Pancreas (tissue), 10 donors: ENCODE data around the gene RFX6. TPM values are rescaled to one million over a fixed set of nuclear protein-coding genes. Genes with fewer than 3 reads are reported as not detected.
A peak's percentile ranks its signal among the peaks of the same experiment; 100 is the strongest.

Source experiments
- ATAC-seq, 4 donors: fragments of 200-7000 bp; cut with Tn5 transposase; one replicate each; pipeline versions ENCODE4 v1.8.0 to v1.9.1; 2020; ENCODE audit warnings: mild to moderate bottlenecking in 4 of 4, moderate library complexity in 4 of 4
- DNase-seq, 6 donors: peaks; one replicate each; pipeline ENCODE4 v3.0.0-alpha.2; 2020
- FAIRE-seq: peaks from 2 replicates; lab custom pipeline; 2012; peaks lifted over from hg19 to GRCh38; lab: Jason Lieb, UNC
- H3K27ac ChIP-seq, 4 donors: fragments of 200-600 bp; sonication (generic); 1 replicate in 3 of 4; 2 replicates in 1 of 4; pipeline versions ENCODE4 v1.5.0 to v1.8.0; 2020
- H3K27me3 ChIP-seq, 4 donors: fragments of 200-600 bp; one replicate each; pipeline ENCODE4 v1.8.0; 2021
- H3K36me3 ChIP-seq, 3 donors: fragments of 200-600 bp; sonication (generic) in 1 of 3; one replicate each; pipeline versions ENCODE4 v1.5.0 to v1.8.0; 2020 to 2021
- H3K4me1 ChIP-seq, 3 donors: fragments of 200-600 bp; one replicate each; pipeline ENCODE4 v1.8.0; 2021
- H3K4me3 ChIP-seq, 4 donors: fragments of 200-600 bp; sonication (generic) in 2 of 4; one replicate each; pipeline versions ENCODE4 v1.5.0 to v1.8.0; 2020 to 2021
- H3K9me3 ChIP-seq, 4 donors: fragments of 200-600 bp; one replicate each; pipeline ENCODE4 v1.8.0; 2021
- WGBS, 2 donors: extraction: QIAGEN DNeasy Blood & Tissue Kit; methylation state at CpG; one replicate each; pipeline ENCODE4 v1.1.7; 2013; 5-methylcytosine and 5-hydroxymethylcytosine counted together
- intact Hi-C, 3 donors: fragments of 100-400 bp; cut with DNase I; formaldehyde crosslinking; loops; one replicate each; pipeline versions ENCODE4 v1.11.1 to v1.14.2; 2022
- polyA plus RNA-seq, 2 donors: library from polyadenylated mRNA; stranded (reverse); fragments of 200-250 nt; gene quantifications; one replicate each; pipeline ENCODE4 v1.2.3, GENCODE V29; 2013
- total RNA-seq, 6 donors: library from RNA; stranded (reverse); fragmentation: NEBNext Ultra II Directional in 4 of 6; extraction: Animal tissue kit (Norgen Biotek cat#: 25700) in 4 of 6; gene quantifications; one replicate each; pipeline versions ENCODE4 v1.2.1 to v1.2.4, GENCODE V29; 2021 to 2023
- TF ChIP-seq, protein P1 (sequence below), 4 donors: fragments of 200-600 bp; sonication (generic) in 3 of 4; IDR thresholded peaks; one replicate each; pipeline versions ENCODE4 v1.5.0 to v1.8.0; 2021; ENCODE audit warnings: antibody characterized with exemption in 4 of 4
- donor health status: healthy with polysubstance abuse.
- donor health status: DM: no; HTN: no; CAD: no; lungs with moderate emphysema.
- donor health status: DM: no; HTN: no; CAD: no.
- donor health status: control.
- donor health status: control.
- donor health status: Bipolar disorder and iron deficiency.
- donor health status: DM: yes; HTN: yes; CAD: no.
- donor health status: DM: no; HTN: no; CAD: no.
- donor health status: DM: no; HTN: no; CAD: no.
- donor health status: DM: yes; HTN: yes; CAD: no.

RFX6 gene
- total and polyA plus RNA-seq, 8 donors: 0.51 to 20.8 (median 2.3) TPM

DNA sequence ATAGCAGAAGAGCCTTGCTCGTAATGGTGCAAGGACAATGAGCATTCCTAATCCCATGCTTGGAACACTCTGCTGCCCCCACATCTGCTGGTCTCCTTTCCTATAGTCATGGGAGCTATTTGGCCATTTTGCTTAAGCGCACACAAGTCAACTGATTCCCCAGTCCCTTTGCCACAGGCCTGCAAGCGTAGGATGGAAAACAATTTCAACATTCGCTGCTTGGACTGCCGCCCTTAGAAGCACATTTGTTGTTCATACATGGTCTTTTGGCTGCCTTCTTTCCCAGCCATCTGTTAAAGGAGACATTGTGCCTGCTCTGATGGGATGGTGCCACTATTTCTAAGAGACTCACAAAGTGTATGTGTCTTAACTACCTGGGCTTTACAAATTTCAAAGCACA, 96.9 kb downstream of the RFX6 start:
- no peak for FAIRE-seq
- intact Hi-C loops: no loop called here
- DNase-seq: no peak

DNA sequence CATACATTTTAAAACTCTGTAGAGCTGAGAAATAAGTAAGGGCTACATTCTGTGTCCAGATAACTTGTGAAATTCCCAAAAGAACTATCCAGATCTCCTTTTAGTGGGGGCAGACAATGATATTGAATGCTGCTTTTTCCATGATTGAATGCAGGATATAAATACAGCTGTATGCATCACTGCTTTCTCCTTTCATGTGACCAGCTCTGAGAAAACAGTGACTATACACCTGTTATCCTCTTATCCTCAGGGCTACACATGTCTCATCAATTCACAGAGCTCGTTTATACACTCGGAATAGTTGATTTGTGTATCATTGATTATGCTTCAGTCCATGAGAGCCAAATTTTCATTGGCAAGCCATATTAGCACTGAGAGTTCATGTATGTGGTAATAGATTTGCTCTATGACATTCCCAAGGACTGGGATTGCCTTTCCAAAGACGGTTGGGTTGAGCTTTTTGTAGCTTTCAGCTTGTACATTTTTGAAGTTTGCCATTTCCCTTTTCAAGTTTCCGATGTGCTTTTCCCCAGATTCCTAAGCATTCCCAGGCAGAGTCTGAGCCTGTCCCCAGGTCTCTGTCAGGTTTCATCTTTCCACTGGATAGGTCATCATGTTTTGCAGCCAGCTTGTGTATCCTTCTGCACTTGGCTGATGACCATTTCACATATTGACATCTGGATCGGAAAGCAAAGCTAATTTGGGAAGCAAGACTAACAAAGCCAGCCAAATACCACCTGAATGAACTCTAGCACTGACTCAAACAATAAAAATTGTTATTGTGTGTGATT, 97.7 kb downstream of the RFX6 start:
- Histone ChIP-seq H3K36me3 (no peaks in the 10 kb centered on the region), H3K9me3 (no peaks in the 10 kb centered on the region), H3K27ac (no peak overlapping the region), H3K27me3 (peaks cover 0 to 9% (median 1%) of the 10 kb centered on the region in 4 donors), H3K4me3 (no peak overlapping the region), H3K4me1 (no peaks in the 10 kb centered on the region)
- intact Hi-C loops: no loop called here
- no peak for DNase-seq
- no peak for ATAC-seq
- WGBS, 2 donors: 31 to 34% methylated on average over 5 of the region's 5 CpGs
- TF ChIP-seq, protein P1, sequence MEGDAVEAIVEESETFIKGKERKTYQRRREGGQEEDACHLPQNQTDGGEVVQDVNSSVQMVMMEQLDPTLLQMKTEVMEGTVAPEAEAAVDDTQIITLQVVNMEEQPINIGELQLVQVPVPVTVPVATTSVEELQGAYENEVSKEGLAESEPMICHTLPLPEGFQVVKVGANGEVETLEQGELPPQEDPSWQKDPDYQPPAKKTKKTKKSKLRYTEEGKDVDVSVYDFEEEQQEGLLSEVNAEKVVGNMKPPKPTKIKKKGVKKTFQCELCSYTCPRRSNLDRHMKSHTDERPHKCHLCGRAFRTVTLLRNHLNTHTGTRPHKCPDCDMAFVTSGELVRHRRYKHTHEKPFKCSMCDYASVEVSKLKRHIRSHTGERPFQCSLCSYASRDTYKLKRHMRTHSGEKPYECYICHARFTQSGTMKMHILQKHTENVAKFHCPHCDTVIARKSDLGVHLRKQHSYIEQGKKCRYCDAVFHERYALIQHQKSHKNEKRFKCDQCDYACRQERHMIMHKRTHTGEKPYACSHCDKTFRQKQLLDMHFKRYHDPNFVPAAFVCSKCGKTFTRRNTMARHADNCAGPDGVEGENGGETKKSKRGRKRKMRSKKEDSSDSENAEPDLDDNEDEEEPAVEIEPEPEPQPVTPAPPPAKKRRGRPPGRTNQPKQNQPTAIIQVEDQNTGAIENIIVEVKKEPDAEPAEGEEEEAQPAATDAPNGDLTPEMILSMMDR (IDR thresholded peaks at IDR 0.05): no peak
- no peak for FAIRE-seq

More for the DNA sequence above, 96.9 kb downstream of the RFX6 start:
- H3K27ac ChIP-seq: no peak overlapping the region
- H3K9me3 ChIP-seq: no peaks in the 10 kb centered on the region
- no peak for ATAC-seq
- no peaks in the 10 kb centered on the region for H3K4me1 ChIP-seq
- no peak overlapping the region for H3K4me3 ChIP-seq
- TF ChIP-seq, protein P1 (IDR thresholded peaks at IDR 0.05): no peak
- H3K36me3 ChIP-seq: no peaks in the 10 kb centered on the region
- H3K27me3 ChIP-seq: peaks cover 0 to 6% (median under 1%) of the 10 kb centered on the region in 4 donors
- WGBS, 2 donors: 61 to 71% methylated on average over 5 of the region's 5 CpGs

DNA sequence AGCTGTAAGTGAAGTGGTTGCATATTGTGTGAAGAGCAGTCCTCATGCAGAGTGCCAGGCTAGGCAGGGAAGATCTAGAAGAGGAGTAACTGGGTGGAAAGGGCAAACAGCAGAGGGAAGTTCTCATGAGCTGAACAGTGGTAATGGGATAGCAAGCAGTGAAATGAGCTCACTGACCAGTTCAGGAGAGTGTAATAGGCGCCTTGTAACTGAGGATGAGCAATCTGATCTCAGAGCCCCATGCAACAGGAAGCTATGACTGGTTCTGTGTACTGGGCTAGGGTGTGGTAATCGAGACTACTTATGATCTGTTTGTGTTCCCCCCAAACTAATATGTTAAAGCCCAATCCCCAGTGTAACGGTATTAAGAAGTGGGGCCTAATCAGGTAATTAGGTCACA, 98.6 kb downstream of the RFX6 start:
- Histone ChIP-seq H3K27ac (no peak overlapping the region), H3K4me3 (no peak overlapping the region), H3K4me1 (no peaks in the 10 kb centered on the region), H3K27me3 (peaks cover 0 to 9% (median 1%) of the 10 kb centered on the region in 4 donors), H3K9me3 (no peaks in the 10 kb centered on the region), H3K36me3 (no peaks in the 10 kb centered on the region)
- intact Hi-C loops: no loop called here
- FAIRE-seq (no peak), ATAC-seq (peak in 1 of 4 donors; percentile 11), DNase-seq (no peak)
- 63 to 70% methylated on average over 3 of the region's 3 CpGs for WGBS, 2 donors
- TF ChIP-seq, protein P1 (IDR thresholded peaks at IDR 0.05): no peak

DNA sequence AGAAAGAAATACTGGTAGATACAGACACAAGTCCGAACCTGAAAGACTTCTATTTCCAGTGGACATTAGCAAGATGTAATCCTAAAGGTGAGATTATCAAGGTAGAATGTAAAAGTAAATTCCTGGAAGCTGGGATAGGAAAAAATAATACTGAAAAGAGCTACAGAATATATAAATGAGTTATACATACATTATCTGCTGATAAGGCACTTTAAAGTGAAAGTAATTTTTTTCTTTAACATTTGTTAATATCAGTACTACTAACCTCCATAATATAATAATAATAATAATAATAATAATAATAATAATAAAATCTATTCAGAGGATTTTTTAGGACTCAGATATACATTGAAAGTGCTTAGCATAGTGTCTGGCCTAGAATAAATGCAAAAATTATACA, 102.5 kb downstream of the RFX6 start:
- intact Hi-C loops: no loop called here
- DNase-seq: no peak
- Histone ChIP-seq H3K27ac (no peak overlapping the region), H3K27me3 (peaks cover 0 to 9% (median 1%) of the 10 kb centered on the region in 4 donors), H3K4me1 (no peaks in the 10 kb centered on the region), H3K4me3 (no peak overlapping the region), H3K9me3 (no peaks in the 10 kb centered on the region), H3K36me3 (no peaks in the 10 kb centered on the region)
- no peak for ATAC-seq
- TF ChIP-seq, protein P1 (IDR thresholded peaks at IDR 0.05): no peak
- WGBS, 2 donors: 49 to 61% methylated on average over 1 of the region's 1 CpG
- no peak for FAIRE-seq

Other genes starting within 250 kb of the RFX6 start
- gene ZUP1, start 208.5 kb upstream of the RFX6 start, total RNA-seq: 1 to 10 TPM; 2.9 to 5.8 (median 4.6) TPM
- 1 to 10 TPM; 8.8 to 8.9 TPM for gene ZUP1, start 208.5 kb upstream of the RFX6 start, polyA plus RNA-seq
- 1 to 10 TPM; 2.6 to 6.5 (median 4.9) TPM for gene KPNA5, start 196.0 kb upstream of the RFX6 start, total RNA-seq
- gene KPNA5, start 196.0 kb upstream of the RFX6 start, polyA plus RNA-seq: 1 to 10 TPM; 1.4 to 3.4 TPM
- 1 to 10 TPM in 1 of 6 donors, under 1 TPM in 5; 0.19 to 1.1 (median 0.38) TPM for gene FAM162B, start 111.5 kb upstream of the RFX6 start, total RNA-seq
- 1 to 10 TPM in 1 of 2 donors, under 1 TPM in 1; 0.95 to 2.1 TPM for gene FAM162B, start 111.5 kb upstream of the RFX6 start, polyA plus RNA-seq
- gene GPRC6A, start 48.2 kb upstream of the RFX6 start, total RNA-seq: not detected
- gene GPRC6A, start 48.2 kb upstream of the RFX6 start, polyA plus RNA-seq: not detected